C4-2B (cell line): Measurements from ENCODE around the gene AOAH.
A peak's percentile ranks its signal among the peaks of the same experiment; 100 is the strongest.
"Not testable (repeated sequence)": the region's sequence is repeated elsewhere in the genome, so short reads cannot be mapped to it uniquely, and the experiment has no call there.

Experiments used
- H3K27ac ChIP-seq: fragments of 450-650 bp; 2 replicates; pipeline ENCODE4 v1.5.1; 2017
- CTCF ChIP-seq: fragments of 450-650 bp; conservative IDR thresholded peaks from 2 replicates; pipeline ENCODE4 v1.5.1; 2017; ENCODE audit warnings: mild to moderate bottlenecking
- ZFX ChIP-seq: fragments of 450-650 bp; IDR thresholded peaks from 2 replicates; pipeline ENCODE4 v1.6.1; 2017

The AOAH gene

GRCh38 chr7:36473454-36474282 is 250.6 kb downstream of the AOAH start:
- TF ChIP-seq ZFX (no peak), CTCF (peak; percentile 82)
- H3K27ac ChIP-seq: no peak overlapping the region

- no peak overlapping the region for H3K27ac ChIP-seq
These were observed 252.1 kb downstream of the AOAH start for GRCh38 chr7:36472141-36472729.

GRCh38 chr7:36469236-36469635 is 255.1 kb downstream of the AOAH start:
- TF ChIP-seq ZFX (no peak), CTCF (no peak)
- no peak overlapping the region for H3K27ac ChIP-seq

More at GRCh38 chr7:36472141-36472729, 252.1 kb downstream of the AOAH start:
- no peak for TF ChIP-seq ZFX
- no peak for TF ChIP-seq CTCF

- TF ChIP-seq CTCF (no peak), ZFX (no peak)
- no peak overlapping the region for H3K27ac ChIP-seq
These were observed 255.8 kb downstream of the AOAH start for GRCh38 chr7:36468370-36469101.

GRCh38 chr7:36466001-36466400 is 258.3 kb downstream of the AOAH start:
- not testable (repeated sequence) for H3K27ac ChIP-seq

- no peak overlapping the region for H3K27ac ChIP-seq
These were observed 260.0 kb downstream of the AOAH start for GRCh38 chr7:36464271-36464670.

More at GRCh38 chr7:36464271-36464670, 260.0 kb downstream of the AOAH start:
- TF ChIP-seq CTCF: no peak
- TF ChIP-seq ZFX: no peak
